Naive thymus-derived CD4-positive, alpha-beta T cell (primary cell): ENCODE results near the gene NSF. TPM values are rescaled to one million over a fixed set of nuclear protein-coding genes. Genes with fewer than 3 reads are reported as not detected.
"Not testable (repeated sequence)": the region's sequence is repeated elsewhere in the genome, so short reads cannot be mapped to it uniquely, and the experiment has no call there.

Experiments
- ATAC-seq: fragments of 150-1000 bp; cut with Tn5 transposase; 2 replicates; pipeline ENCODE4 v1.10.0; 2021; ENCODE audit warnings: mild to moderate bottlenecking, moderate library complexity
- CTCF ChIA-PET: fragments of 350-600 bp; sonication (Branson Sonifier 250); formaldehyde crosslinking; loops from one replicate; lab custom pipeline; 2021; ENCODE audit warnings: antibody characterized with exemption; lab: Charles Lee
- POLR2A ChIA-PET: fragments of 350-600 bp; sonication (Branson Sonifier 250); formaldehyde crosslinking; loops from one replicate; lab custom pipeline; 2021; ENCODE audit warnings: antibody characterized with exemption, inconsistent platforms; lab: Charles Lee
- DNase-seq, 9 donors: peaks; one replicate each; pipeline versions ENCODE4 v3.0.0 to v3.0.0-alpha.2; 2020 to 2022; ENCODE audit warnings: mixed read lengths in 1 of 9
- H3K27ac ChIP-seq: one replicate; pipeline ENCODE4 v1.7.0; 2013; ENCODE audit warnings: mild to moderate bottlenecking, low read depth, low read length, moderate library complexity
- H3K27me3 ChIP-seq, 2 donors: one replicate each; pipeline ENCODE4 v1.7.0; 2013; ENCODE audit warnings: low read length in 2 of 2, mild to moderate bottlenecking in 2 of 2, moderate library complexity in 2 of 2; ENCODE audit not compliant: control insufficient read depth in 2 of 2, insufficient read depth in 2 of 2
- H3K36me3 ChIP-seq, 3 experiments: 1 replicate in 2 of 3; 2 replicates in 1 of 3; pipeline ENCODE4 v1.7.0; 2013; ENCODE audit warnings: low read length in 3 of 3, mild to moderate bottlenecking in 3 of 3, moderate library complexity in 1 of 3; ENCODE audit not compliant: insufficient read depth in 3 of 3, control insufficient read depth in 2 of 3
- H3K4me1 ChIP-seq, 2 donors: one replicate each; pipeline ENCODE4 v1.7.0; 2013; ENCODE audit warnings: low read length in 2 of 2, mild to moderate bottlenecking in 2 of 2, moderate library complexity in 1 of 2; ENCODE audit not compliant: control insufficient read depth in 2 of 2, insufficient read depth in 2 of 2
- H3K4me3 ChIP-seq: 2 replicates; pipeline ENCODE4 v1.7.0; 2013; ENCODE audit warnings: mild to moderate bottlenecking, low read length
- H3K9me3 ChIP-seq, 3 experiments: 1 replicate in 2 of 3; 2 replicates in 1 of 3; pipeline ENCODE4 v1.7.0; 2013; ENCODE audit warnings: low read length in 3 of 3; ENCODE audit not compliant: control insufficient read depth in 2 of 3
- H3K27ac Mint-ChIP-seq, 9 donors: one replicate each; pipeline ENCODE4 v1.8.0; 2020 to 2022; ENCODE audit warnings: mixed read lengths in 9 of 9, mild to moderate bottlenecking in 8 of 9, moderate library complexity in 5 of 9, inconsistent platforms in 2 of 9
- H3K27me3 Mint-ChIP-seq, 5 donors: one replicate each; pipeline ENCODE4 v1.8.0; 2021 to 2022; ENCODE audit warnings: mixed read lengths in 5 of 5, mild to moderate bottlenecking in 1 of 5
- H3K36me3 Mint-ChIP-seq, 5 donors: one replicate each; pipeline ENCODE4 v1.8.0; 2020 to 2022; ENCODE audit warnings: mixed read lengths in 5 of 5, mild to moderate bottlenecking in 3 of 5, inconsistent platforms in 1 of 5
- H3K4me1 Mint-ChIP-seq, 7 donors: one replicate each; pipeline ENCODE4 v1.8.0; 2020 to 2022; ENCODE audit warnings: mixed read lengths in 7 of 7, mild to moderate bottlenecking in 3 of 7, inconsistent platforms in 1 of 7
- H3K4me3 Mint-ChIP-seq, 10 donors: one replicate each; pipeline ENCODE4 v1.8.0; 2020 to 2022; ENCODE audit warnings: mild to moderate bottlenecking in 10 of 10, mixed read lengths in 10 of 10, moderate library complexity in 6 of 10, inconsistent platforms in 2 of 10
- H3K9me3 Mint-ChIP-seq, 11 donors: one replicate each; pipeline ENCODE4 v1.8.0; 2020 to 2022; ENCODE audit warnings: mixed read lengths in 11 of 11, mild to moderate bottlenecking in 4 of 11, inconsistent platforms in 1 of 11, moderate library complexity in 1 of 11
- intact Hi-C, 2 donors: fragments of 100-400 bp; cut with micrococcal nuclease; formaldehyde crosslinking; loops; one replicate each; pipeline ENCODE4 v1.15.1; 2023
- polyA plus RNA-seq, 2 donors: library from polyadenylated mRNA; unstranded; fragments of 300-500 nt; fragmentation: Illumina TruSeq; gene quantifications; one replicate each; pipeline ENCODE4 v1.2.3, GENCODE V29; 2021
- total RNA-seq, 6 experiments: library from RNA in 5 of 6; stranded (reverse) in 5 of 6; gene quantifications; 1 replicate in 5 of 6; 2 replicates in 1 of 6; pipeline ENCODE4 v1.2.3 and lab custom pipeline; 2021 to 2026

Gene NSF
- total and polyA plus RNA-seq, 7 experiments from 2014 or later, result 13.0 to 59.8 (median 36.1) TPM

DNA sequence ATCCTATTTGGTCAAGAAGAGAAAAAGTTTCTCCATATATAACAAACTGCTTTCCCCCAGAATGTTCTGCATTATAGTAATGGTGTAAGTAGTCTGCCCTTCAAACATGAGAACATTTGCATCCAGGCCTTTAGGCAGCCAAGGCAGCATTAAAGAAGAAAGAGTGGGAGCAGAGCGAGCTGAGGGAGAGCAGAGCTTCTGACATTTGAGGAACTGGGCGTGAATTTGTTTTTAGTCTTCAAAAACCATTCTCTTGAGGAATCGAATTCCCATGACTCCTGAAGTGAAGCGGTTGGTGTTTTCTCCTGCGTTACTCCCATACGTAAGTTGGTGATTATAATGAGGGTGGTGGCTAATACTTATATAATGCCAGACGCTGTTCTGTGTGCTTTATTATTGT is 58.8 kb downstream of the NSF start:
- H3K27me3 Mint-ChIP-seq, CTCF ChIA-PET, intact Hi-C loops, H3K36me3 Mint-ChIP-seq, H3K4me3 Mint-ChIP-seq, H3K4me1 Mint-ChIP-seq, H3K4me1 ChIP-seq, POLR2A ChIA-PET, H3K27ac Mint-ChIP-seq, H3K27ac ChIP-seq, ATAC-seq, H3K9me3 Mint-ChIP-seq, H3K27me3 ChIP-seq, H3K4me3 ChIP-seq, H3K9me3 ChIP-seq, H3K36me3 ChIP-seq: not testable (repeated sequence)
- peak in 1 of 9 donors; percentile 1 for DNase-seq

DNA sequence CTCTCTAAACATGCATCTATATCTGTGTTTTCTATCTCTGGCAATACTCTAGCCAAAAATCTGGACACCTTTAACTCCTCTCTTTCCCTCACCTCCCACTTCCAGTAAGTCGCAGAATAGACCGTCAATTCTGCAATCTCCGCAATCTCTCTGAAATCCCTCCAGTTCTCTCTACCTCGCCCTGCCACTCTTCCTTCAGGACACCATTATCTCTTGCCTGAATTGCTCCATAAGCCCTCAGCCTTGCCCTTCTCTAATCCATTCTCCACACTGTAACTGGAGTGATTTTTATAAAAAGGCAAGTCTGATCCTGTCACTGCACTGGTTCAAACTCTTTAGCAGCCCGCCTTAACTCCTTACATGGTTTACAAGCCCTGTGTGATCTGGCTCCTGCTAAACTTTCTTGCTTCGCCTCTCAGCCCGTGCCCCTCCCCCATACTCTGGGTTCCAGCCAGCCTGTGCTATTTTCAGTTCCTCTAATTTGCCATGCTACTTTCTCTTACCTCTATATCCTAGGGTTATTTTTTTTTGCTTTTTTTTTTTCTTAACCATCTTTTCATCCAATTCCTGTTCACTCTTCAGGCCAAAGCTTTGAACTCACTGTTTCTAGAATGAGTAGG is 61.7 kb downstream of the NSF start:
- H3K36me3 ChIP-seq, H3K9me3 ChIP-seq, H3K4me1 Mint-ChIP-seq, H3K4me1 ChIP-seq, H3K9me3 Mint-ChIP-seq, ATAC-seq, POLR2A ChIA-PET, intact Hi-C loops, H3K36me3 Mint-ChIP-seq, CTCF ChIA-PET, H3K27me3 ChIP-seq, H3K27me3 Mint-ChIP-seq, DNase-seq, H3K4me3 ChIP-seq, H3K4me3 Mint-ChIP-seq, H3K27ac Mint-ChIP-seq, H3K27ac ChIP-seq: not testable (repeated sequence)

DNA sequence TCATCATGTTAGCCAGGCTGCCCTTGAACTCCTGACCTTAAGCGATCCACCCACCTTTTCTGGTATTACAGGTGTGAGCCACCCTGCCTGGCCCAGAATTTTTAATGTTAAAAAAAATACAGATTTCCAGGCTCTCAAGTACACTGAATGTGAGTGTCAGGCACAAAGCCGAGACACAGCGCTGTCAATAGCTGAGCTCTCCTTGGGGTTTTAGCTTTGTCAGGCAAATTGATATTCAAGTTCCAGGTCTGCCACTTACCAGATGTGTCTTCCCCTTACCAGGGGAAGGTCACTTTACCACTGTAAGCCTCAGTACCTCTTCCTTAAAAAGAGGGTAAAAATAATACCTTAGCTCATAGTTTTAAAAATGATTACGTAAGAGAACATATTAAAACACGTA is 67.8 kb downstream of the NSF start:
- H3K27ac ChIP-seq, H3K9me3 Mint-ChIP-seq, H3K4me3 ChIP-seq, H3K27me3 Mint-ChIP-seq, H3K4me3 Mint-ChIP-seq, DNase-seq, H3K9me3 ChIP-seq, H3K4me1 ChIP-seq, intact Hi-C loops, H3K27ac Mint-ChIP-seq, CTCF ChIA-PET, H3K27me3 ChIP-seq, ATAC-seq, H3K36me3 Mint-ChIP-seq, H3K4me1 Mint-ChIP-seq, POLR2A ChIA-PET, H3K36me3 ChIP-seq: not testable (repeated sequence)

DNA sequence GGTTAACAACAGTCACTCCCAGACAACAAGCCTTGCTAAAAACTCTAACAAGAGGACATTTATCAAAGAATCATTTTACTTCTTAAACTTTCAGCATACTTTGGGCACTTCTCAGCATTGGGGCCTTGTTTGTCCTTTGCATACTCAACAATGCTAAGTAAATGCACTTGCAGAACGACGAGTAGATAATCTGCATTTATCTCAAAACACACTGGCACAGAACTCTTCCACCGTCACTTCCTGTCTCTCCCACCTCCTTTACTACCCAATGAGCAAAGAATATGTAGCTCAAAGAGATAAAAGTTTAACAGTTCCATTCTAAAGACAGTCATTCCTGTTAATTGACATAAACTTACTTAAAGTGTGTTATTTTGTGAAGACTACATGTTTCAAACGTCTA is 69.2 kb downstream of the NSF start:
- H3K36me3 Mint-ChIP-seq, H3K9me3 ChIP-seq, H3K4me3 Mint-ChIP-seq, H3K36me3 ChIP-seq, H3K27ac Mint-ChIP-seq, H3K4me1 ChIP-seq, DNase-seq, POLR2A ChIA-PET, H3K27me3 Mint-ChIP-seq, CTCF ChIA-PET, intact Hi-C loops, H3K27ac ChIP-seq, H3K4me1 Mint-ChIP-seq, H3K4me3 ChIP-seq, H3K27me3 ChIP-seq, H3K9me3 Mint-ChIP-seq, ATAC-seq: not testable (repeated sequence)

DNA sequence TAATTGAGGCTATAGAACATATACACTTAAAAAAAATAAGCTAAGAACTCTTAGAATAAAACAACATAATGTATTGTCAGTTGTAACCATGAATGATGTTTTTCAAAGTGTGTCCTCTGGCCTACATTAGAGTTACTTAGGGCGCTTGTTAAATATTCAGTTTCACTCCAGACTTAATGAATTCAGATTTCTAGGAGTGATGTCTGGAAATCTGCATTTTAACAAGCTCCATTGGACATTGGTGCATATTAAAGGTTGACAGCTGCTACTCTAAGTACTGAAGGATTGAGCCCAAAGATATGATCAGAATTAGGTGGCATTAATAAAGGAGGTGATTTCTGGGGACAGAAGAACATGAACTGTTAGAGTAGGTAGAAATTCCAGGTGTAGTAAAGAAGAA is 72.7 kb downstream of the NSF start:
- POLR2A ChIA-PET, DNase-seq, H3K27me3 ChIP-seq, H3K36me3 Mint-ChIP-seq, H3K27ac Mint-ChIP-seq, H3K4me1 ChIP-seq, H3K4me1 Mint-ChIP-seq, H3K27ac ChIP-seq, intact Hi-C loops, H3K4me3 Mint-ChIP-seq, H3K4me3 ChIP-seq, H3K9me3 Mint-ChIP-seq, H3K36me3 ChIP-seq, ATAC-seq, CTCF ChIA-PET, H3K27me3 Mint-ChIP-seq, H3K9me3 ChIP-seq: not testable (repeated sequence)

DNA sequence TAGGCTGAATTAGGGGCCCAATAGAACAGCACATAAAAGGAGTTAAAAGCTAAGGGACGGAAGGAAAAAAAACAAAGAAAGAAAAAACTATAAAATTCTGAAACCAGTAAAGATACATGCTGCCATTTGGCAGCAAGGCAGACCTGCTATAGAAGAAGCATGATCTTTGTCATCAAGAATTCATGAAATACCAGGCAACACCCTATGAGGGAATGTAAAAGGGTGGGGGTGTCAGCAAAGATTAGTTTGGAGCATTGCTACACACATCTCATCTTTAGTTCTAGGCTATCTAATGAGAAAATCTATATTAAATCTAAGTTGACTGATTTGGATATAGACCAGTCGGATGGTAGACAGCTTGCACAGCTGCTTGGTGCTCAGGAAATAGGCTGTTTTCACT is 73.1 kb downstream of the NSF start:
- intact Hi-C loops, H3K4me3 Mint-ChIP-seq, H3K27ac Mint-ChIP-seq, H3K4me1 ChIP-seq, ATAC-seq, H3K4me3 ChIP-seq, CTCF ChIA-PET, H3K27me3 ChIP-seq, DNase-seq, H3K27me3 Mint-ChIP-seq, H3K36me3 ChIP-seq, H3K9me3 ChIP-seq, H3K36me3 Mint-ChIP-seq, H3K27ac ChIP-seq, POLR2A ChIA-PET, H3K4me1 Mint-ChIP-seq, H3K9me3 Mint-ChIP-seq: not testable (repeated sequence)

DNA sequence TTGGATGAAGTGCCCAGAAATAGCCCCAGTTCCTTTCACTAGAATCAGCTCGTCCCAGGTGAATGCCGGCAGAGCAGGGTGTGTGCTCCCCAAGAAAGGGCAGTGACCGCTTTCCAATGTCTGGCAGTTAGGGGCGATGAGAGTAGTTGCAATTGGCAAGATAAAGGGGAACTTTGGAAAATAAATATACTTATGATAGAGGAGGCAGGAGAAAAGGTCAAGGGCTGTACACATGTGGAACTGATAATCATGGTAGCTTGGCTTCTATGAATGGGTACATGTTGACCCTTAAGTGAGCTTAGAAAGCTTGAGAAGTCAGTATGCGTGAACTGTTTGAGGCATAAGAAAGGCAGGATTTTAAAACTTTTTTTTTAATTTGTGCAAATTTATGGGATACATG is 75.5 kb downstream of the NSF start:
- H3K27ac ChIP-seq, H3K4me3 Mint-ChIP-seq, POLR2A ChIA-PET, H3K4me1 ChIP-seq, ATAC-seq, H3K27ac Mint-ChIP-seq, H3K36me3 Mint-ChIP-seq, intact Hi-C loops, CTCF ChIA-PET, H3K36me3 ChIP-seq, H3K4me3 ChIP-seq, H3K9me3 ChIP-seq, H3K27me3 Mint-ChIP-seq, DNase-seq, H3K27me3 ChIP-seq, H3K9me3 Mint-ChIP-seq, H3K4me1 Mint-ChIP-seq: not testable (repeated sequence)
